ENCODE results near the gene FAM131C. TPM values are rescaled to one million over a fixed set of nuclear protein-coding genes. Genes with fewer than 3 reads are reported as not detected.

Gene FAM131C
- total RNA-seq = 0.26 and 0.50 TPM in 2 replicates
- 0.26 and 0.34 TPM in 2 replicates for polyA plus RNA-seq
- polyA plus RNA-seq (2012) = 0.66 and 0.91 TPM in 2 replicates
- polyA minus RNA-seq (ENCODE audit: low replicate concordance) = 2.0 and 2.6 TPM in 2 replicates

DNA sequence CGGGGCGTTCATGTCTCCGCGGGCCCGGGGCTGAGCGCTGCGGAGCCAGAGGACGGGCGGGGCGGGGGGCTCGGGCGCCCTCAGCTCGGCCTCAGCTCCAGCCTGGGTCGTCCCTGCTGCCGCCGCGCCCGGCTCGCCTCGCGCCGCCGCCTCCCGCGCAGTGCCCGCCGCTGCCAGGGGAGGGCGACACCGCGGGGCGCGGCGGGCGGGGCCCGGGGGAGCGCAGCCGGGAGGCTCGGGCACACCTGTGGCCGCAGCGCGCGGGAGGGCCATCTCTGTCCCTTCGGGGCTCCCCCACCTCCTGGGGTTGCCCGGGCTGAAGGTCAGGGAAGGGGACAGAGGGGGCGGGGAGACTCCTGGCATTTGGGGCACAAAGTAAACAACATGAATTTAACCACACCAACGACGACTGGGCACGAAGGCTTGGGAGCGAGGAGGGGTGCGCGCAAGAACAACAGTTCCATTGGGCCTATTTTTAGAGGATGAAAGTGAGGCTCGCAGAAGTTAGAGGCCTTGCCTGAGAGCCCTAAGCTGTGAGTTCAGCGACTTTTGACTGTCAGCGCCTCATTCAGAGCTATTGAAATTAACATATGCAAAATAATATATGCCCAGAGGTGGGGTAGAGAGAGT is at the start of gene FAM131C:
TSS of gene FAM131C (minus strand) at position 162 of the 630 bp plus-strand sequence. CDS start 209 bp downstream, outside the sequence.
- H3K27me3 ChIP-seq (ENCODE audit: control insufficient read depth, insufficient read depth, low read length) = no peaks in the 10 kb centered on the region
- H3K4me3 ChIP-seq (replicated peaks in 1 of 4; ENCODE audit: control extremely low read depth in 1 of 4, insufficient read depth in 1 of 4, low read depth in 3 of 4, low read length in 4 of 4) = peak within 1 kb of the TSS; percentile 14 to 47 (median 30)
- H2AFZ ChIP-seq (ENCODE audit: low read length) = peak within 1 kb of the TSS; percentile 26
- H3K4me1 ChIP-seq (ENCODE audit: control insufficient read depth, extremely low read depth, insufficient read depth, low read length) = peaks cover 15% of the 10 kb centered on the region
- no peak for TF ChIP-seq EZH2 (IDR thresholded peaks at IDR 0.05; ENCODE audit: low read length, missing control alignments)
- peak in 1 of 2 donors; percentile 6 for TF ChIP-seq CTCF (conservative IDR thresholded peaks at IDR 0.05 in 1 of 2, IDR thresholded peaks at IDR 0.05 in 1 of 2; ENCODE audit: low read depth in 1 of 2, low read length in 2 of 2)
- H4K20me1 ChIP-seq (ENCODE audit: control insufficient read depth, extremely low read depth, insufficient read depth, low read length) = no peaks in the 10 kb centered on the region
- no peaks in the 10 kb centered on the region for H3K36me3 ChIP-seq (ENCODE audit: control insufficient read depth, insufficient read depth, low read length)
- H3K79me2 ChIP-seq (ENCODE audit: control insufficient read depth, insufficient read depth, low read length) = no peaks in the 10 kb centered on the region
- no peak within 1 kb of the TSS for H3K27ac ChIP-seq (ENCODE audit: insufficient read depth, low read length)
- H3K9ac ChIP-seq (ENCODE audit: insufficient read depth, low read length) = peak within 1 kb of the TSS; percentile 53
- peak within 1 kb of the TSS; percentile 88 for H3K4me2 ChIP-seq (ENCODE audit: extremely low read depth, insufficient read depth, low read length)
- H3K9me3 ChIP-seq (ENCODE audit: control insufficient read depth, insufficient read depth, low read depth, low read length) = no peaks in the 10 kb centered on the region
- DNase-seq (ENCODE audit: low read depth in 2 of 2) = no peak

DNA sequence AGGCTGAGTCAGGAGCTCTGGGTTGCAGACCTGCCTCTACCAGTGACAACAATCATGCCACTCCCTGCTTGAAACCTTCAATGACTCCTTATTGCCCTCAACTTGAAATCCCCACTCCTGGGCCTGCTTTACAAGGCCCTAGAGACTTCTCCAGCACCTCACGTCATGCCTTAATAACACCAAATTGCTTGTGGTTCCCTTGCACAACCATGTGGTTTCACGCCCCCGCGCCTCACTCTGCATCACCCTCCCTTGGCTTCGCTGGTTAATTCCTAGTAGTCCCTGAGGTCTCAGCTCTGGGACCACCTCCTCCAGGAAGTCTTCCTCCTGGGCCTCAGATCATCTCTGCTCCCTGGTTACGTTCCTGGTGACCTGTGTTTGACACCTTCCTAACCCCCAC is 49.5 kb upstream of the FAM131C start:
- Histone ChIP-seq H3K4me2 (ENCODE audit: extremely low read depth, insufficient read depth, low read length) (no peak overlapping the region), H3K9ac (ENCODE audit: insufficient read depth, low read length) (no peak overlapping the region), H2AFZ (ENCODE audit: low read length) (no peak overlapping the region)

More for the DNA sequence above, 49.5 kb upstream of the FAM131C start:
- no peak overlapping the region for H3K4me3 ChIP-seq (replicated peaks in 1 of 4; ENCODE audit: control extremely low read depth in 1 of 4, insufficient read depth in 1 of 4, low read depth in 3 of 4, low read length in 4 of 4)
- H3K27ac ChIP-seq (ENCODE audit: insufficient read depth, low read length) = no peak overlapping the region
- peaks cover 4% of the 10 kb centered on the region for H3K4me1 ChIP-seq (ENCODE audit: control insufficient read depth, extremely low read depth, insufficient read depth, low read length)
- no peaks in the 10 kb centered on the region for H4K20me1 ChIP-seq (ENCODE audit: control insufficient read depth, extremely low read depth, insufficient read depth, low read length)
- no peaks in the 10 kb centered on the region for H3K9me3 ChIP-seq (ENCODE audit: control insufficient read depth, insufficient read depth, low read depth, low read length)
- H3K79me2 ChIP-seq (ENCODE audit: control insufficient read depth, insufficient read depth, low read length) = no peaks in the 10 kb centered on the region
- H3K36me3 ChIP-seq (ENCODE audit: control insufficient read depth, insufficient read depth, low read length) = peaks cover 20% of the 10 kb centered on the region
- no peak for TF ChIP-seq EZH2 (IDR thresholded peaks at IDR 0.05; ENCODE audit: low read length, missing control alignments)
- TF ChIP-seq CTCF (conservative IDR thresholded peaks at IDR 0.05 in 1 of 2, IDR thresholded peaks at IDR 0.05 in 1 of 2; ENCODE audit: low read depth in 1 of 2, low read length in 2 of 2) = no peak
- peak; percentile 76 to 97 for DNase-seq (ENCODE audit: low read depth in 2 of 2)
- no peaks in the 10 kb centered on the region for H3K27me3 ChIP-seq (ENCODE audit: control insufficient read depth, insufficient read depth, low read length)

Measured in fibroblast of lung (primary cell).